ENCODE results near the gene SENP3.
A peak's percentile ranks its signal among the peaks of the same experiment; 100 is the strongest.
"Not testable (repeated sequence)": the region's sequence is repeated elsewhere in the genome, so short reads cannot be mapped to it uniquely, and the experiment has no call there.

The SENP3 gene

DNA sequence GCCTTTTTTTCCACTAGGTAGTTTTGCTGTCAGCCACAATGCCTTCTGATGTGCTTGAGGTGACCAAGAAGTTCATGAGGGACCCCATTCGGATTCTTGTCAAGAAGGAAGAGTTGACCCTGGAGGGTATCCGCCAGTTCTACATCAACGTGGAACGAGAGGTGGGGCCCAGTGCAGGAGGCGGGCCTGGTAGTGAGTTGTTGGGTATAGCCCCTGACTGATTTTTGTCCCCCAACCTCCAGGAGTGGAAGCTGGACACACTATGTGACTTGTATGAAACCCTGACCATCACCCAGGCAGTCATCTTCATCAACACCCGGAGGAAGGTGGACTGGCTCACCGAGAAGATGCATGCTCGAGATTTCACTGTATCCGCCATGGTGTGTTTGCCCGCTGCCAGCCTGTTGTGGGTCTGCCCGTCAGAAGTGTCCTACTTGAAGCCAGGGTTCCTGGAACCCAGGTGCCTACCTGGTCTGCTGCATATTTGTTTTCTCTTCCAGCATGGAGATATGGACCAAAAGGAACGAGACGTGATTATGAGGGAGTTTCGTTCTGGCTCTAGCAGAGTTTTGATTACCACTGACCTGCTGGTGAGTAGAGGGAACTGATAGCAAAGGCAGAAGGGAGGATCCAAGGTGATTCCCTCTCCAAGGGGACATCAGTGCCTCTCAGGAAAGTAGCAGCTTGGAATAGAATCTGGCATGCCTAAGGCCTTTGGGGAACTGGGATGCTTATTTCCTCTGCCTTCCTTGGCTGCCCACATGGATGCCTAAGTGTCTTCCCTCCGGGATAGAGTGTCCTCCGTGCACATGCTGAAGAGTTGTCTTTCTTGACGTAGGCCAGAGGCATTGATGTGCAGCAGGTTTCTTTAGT, 15.8 kb downstream of the SENP3 start:
- no peak for DNase-seq

DNA sequence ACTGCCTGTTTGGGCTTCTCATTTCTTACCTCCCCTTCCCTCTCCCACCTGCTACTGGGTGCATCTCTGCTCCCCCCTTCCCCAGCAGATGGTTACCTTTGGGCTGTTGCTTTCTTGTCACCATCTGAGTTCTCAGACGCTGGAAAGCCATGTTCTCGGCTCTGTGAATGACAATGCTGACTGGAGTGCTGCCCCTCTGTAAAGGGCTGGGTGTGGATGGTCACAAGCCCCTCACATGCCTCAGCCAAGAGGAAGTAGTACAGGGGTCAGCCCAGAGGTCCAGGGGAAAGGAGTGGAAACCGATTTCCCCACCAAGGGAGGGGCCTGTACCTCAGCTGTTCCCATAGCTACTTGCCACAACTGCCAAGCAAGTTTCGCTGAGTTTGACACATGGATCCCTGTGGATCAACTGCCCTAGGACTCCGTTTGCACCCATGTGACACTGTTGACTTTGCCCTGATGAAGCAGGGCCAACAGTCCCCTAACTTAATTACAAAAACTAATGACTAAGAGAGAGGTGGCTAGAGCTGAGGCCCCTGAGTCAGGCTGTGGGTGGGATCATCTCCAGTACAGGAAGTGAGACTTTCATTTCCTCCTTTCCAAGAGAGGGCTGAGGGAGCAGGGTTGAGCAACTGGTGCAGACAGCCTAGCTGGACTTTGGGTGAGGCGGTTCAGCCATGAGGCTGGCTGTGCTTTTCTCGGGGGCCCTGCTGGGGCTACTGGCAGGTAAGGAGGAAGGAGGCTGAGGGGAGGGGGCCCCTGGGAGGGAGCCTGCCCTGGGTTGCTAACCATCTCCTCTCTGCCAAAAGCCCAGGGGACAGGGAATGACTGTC, 17.5 kb downstream of the SENP3 start, which contains the start of gene CD68:
CD68 (plus strand) TSS at position 638 of the 833 bp plus-strand sequence; CDS start at position 678, 40 bp downstream.
- peak; percentile 95 for DNase-seq

DNA sequence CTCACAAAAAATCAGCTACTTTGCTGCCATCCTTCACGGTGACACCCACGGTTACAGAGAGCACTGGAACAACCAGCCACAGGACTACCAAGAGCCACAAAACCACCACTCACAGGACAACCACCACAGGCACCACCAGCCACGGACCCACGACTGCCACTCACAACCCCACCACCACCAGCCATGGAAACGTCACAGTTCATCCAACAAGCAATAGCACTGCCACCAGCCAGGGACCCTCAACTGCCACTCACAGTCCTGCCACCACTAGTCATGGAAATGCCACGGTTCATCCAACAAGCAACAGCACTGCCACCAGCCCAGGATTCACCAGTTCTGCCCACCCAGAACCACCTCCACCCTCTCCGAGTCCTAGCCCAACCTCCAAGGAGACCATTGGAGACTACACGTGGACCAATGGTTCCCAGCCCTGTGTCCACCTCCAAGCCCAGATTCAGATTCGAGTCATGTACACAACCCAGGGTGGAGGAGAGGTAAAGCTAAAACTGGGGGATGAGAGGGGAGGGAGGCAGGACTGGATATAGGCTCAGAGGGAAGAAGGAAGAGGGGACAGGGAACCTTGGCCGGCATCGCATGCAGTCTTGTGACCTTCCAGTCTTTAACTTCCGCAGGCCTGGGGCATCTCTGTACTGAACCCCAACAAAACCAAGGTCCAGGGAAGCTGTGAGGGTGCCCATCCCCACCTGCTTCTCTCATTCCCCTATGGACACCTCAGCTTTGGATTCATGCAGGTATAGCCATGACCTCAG, 18.3 kb downstream of the SENP3 start:
- DNase-seq: no peak

DNA sequence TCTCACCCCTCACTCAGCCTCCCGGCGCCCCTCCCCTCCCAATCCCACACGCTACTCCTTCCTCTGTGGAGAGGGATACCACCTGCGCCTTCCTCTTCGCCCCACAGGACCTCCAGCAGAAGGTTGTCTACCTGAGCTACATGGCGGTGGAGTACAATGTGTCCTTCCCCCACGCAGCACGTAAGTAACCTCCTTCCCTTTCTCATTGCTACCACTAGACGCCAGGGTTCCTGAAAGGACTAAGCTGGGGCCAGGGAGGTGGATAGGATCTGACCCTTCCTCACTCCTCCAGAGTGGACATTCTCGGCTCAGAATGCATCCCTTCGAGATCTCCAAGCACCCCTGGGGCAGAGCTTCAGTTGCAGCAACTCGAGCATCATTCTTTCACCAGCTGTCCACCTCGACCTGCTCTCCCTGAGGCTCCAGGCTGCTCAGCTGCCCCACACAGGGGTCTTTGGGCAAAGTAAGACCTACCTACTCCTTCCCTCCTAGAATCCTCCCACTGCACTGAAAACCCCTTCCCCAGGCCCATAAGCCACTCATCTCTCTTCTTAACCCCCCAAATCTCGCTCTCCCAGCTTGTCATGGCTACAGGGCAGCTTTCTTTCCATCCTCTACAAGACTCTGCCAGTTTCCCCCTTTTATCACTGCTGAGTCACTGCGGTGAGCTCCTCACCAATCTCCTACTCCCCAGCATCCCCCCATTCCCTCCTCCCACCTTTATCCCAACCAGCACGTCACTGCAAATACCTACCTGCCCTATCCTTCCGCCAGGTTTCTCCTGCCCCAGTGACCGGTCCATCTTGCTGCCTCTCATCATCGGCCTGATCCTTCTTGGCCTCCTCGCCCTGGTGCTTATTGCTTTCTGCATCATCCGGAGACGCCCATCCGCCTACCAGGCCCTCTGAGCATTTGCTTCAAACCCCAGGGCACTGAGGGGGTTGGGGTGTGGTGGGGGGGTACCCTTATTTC, 19.2 kb downstream of the SENP3 start:
- no peak for DNase-seq

DNA sequence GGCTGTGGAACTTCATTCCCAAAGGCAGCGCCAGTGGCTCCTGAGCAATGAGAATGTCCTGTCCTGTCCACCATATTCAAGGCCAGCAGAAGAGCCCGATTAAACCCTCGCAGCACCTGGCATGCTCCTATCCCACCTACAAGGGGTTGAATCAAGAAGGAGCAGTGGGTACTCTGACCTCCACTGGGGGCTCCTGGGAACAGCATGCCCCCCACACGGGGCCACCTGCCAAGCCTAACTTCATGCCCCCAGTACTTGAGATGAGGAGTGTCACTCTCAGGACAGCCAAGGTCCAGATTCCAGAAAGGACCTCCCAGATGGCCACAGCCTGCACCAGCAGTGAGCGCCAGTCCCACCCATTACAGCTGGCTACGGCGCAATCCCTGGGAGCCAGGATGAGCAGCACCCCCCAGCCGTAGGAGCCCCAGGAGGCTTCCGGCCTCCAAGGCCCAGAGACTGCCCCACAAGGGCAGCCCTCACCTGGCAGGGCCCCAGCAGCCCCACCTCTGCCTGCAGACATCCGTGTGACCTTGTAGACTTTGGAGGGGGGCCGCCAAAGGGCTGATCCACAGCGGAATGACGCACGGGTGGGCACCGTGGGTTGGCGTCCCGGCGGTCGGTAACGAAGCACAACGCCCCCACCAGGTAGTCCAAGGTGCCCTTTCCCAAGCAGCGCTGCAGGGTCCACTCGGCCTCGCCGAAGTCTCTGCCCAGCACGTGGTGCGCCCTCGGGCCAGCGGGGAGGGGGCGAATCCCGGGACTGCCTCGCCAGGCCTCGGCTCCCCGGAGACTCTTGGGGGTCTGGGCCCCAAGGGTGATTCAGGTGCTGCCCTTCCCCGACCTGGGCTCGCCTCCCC, 20.9 kb downstream of the SENP3 start:
- DNase-seq: no peak

DNA sequence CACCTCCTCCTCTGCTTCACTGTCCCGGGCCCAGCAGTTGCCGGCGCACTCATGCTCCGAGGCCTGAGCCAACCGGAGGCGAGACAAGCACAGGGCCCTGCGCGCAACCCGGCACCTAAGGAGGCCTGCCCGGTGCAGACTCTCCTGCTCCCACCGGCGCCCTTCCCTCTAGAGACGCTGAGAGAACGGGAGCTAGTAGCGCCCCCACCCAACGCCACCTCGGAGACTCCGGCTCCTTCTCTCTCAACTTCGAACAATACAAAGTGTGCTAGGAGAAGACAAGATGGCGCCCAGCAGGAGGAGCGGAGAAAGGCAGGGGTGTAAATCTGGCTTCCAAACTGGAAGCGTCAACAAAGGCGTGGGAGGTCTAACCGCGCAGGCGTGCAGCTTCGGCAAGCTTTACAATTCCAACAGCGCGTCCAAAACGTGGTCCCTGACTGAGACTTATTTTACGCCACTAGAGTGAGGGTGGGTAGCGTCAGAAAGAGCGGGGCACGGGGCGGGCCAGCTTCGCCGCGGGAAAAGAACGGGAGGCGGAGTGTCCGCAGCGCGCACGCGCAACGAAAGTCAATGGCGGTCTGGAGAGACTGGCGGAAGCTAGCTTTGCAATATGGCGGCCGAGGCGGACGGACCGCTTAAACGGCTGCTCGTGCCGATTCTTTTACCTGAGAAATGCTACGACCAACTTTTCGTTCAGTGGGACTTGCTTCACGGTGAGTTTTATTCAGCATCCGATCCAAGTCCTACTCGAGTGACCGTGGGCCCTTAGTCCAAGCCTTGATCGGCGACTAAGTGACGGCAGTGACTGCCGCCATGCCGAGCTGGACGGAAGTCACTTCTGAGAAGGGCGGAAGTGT, 21.8 kb downstream of the SENP3 start, which contains the start of gene MPDU1:
MPDU1 (plus strand) TSS at position 600 of the 857 bp plus-strand sequence; CDS start at position 611, 11 bp downstream.
- peak; percentile 94 for DNase-seq

DNA sequence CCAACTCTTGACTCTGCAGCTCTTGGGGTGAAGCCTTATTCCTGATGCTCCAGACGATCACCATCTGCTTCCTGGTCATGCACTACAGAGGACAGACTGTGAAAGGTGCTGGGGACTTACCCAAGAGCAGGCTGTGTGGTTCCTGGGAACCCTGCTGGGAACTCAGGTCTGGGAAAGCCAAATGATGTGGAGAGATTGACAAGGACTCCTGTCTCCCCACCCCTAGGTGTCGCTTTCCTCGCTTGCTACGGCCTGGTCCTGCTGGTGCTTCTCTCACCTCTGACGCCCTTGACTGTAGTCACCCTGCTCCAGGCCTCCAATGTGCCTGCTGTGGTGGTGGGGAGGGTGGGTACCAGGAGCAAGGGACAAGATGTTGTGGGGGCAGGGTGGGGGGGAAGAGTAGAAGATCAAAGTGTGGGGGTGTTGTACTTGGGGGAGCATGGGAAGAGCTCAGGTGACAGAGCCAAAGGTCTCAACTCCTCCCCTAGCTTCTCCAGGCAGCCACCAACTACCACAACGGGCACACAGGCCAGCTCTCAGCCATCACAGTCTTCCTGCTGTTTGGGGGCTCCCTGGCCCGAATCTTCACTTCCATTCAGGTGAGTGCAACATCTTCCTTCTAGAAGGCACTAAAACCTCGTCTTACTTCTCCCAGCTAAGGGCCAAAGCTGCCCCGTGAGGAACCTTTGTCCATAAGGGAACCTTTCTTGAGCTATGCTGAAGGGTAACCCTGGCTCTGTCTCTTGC, 25.1 kb downstream of the SENP3 start:
- DNase-seq: no peak

DNA sequence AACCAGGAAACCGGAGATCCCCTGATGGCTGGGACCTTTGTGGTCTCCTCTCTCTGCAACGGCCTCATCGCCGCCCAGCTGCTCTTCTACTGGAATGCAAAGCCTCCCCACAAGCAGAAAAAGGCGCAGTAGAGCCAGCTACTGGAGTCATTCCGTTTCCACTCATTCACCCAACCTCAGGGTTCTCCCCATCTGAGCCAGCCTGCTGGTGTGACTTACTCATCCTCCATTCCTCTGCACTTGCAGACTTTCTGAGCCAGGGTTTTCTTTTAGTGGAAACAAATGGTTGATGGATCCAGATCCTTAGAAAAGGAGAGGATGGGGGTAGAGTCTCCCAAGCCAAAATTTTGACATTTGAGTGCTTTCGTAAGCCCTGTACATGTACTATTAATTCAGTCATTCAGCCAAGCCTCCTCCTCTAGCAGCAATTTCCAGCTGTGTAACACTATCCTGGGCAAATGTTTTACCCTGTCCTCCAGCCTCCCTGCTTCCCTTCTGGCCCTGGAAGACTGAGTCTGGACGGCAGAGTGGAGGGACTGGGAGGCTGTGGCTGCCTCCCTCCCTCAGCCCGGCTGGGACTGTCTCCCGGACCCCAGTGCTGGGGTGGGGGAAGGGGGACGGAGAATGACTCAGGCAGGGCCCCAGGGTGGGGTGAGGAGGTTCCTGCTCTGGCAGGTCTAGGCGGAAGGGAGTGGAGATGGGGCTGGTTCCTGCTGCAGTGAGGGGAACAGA, 25.9 kb downstream of the SENP3 start:
- peak; percentile 90 for DNase-seq

DNA sequence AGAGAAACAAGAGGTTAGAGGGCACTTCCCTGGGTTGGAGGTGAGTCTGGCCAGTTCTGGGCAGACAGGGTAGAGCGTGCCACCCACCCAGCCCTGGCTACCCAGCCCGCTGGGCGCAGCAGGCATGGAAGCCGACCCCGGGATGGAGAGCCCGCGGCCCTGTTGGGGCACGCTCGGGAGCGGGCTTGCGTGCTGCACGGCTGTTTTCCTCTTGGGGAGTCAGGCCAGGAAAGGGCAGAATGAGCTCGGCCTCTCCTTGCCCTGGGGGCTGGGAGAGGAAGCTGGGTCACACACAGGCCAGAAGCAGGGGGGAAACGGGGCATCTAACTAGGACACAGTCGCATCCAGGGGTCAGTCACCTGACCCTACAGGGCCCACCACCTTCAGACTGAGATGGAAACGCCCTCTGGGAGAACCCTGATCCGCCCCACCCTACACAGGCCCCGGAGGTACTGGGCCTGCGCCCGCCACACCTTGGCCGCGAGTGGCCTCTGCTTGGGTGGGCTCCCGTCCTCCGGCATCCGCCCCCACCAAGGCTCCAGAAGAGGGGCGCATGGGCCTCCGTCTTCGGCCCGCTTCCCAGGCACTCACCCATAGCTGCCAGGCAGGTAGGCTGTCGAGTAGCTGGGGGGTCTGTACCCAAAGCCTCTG, 27.0 kb downstream of the SENP3 start:
- no peak for DNase-seq

DNA sequence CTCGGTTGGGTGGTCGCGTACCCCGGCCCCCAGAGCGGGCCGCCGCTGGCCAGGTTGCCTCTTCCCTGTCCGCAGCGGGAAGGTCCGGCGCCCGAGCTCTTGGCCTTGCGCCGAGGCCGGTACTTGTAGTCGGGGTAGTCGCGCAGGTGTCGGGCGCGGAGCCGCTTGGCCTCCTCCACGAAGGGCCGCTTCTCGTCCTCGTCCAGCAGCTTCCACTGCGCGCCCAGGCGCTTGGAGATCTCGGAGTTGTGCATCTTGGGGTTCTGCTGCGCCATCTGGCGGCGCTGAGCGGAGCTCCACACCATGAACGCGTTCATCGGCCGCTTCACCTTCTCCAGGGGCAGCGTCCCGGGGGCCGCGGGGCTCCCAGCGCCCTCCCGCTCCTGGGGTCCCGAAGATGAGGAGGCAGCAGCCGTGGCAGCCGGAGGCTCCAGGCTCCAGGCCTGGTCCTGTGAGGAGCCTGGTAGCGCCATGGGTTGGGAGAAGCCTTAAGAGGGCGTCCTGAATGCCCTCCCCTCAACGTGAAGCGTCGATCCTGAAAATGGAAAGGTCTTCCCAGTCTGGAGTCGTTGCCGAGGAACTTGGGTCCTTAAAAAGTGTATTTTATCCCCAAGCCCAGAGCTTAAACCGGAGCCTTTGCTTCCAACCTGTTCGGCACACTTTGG, 27.6 kb downstream of the SENP3 start:
- peak; percentile 71 for DNase-seq

DNA sequence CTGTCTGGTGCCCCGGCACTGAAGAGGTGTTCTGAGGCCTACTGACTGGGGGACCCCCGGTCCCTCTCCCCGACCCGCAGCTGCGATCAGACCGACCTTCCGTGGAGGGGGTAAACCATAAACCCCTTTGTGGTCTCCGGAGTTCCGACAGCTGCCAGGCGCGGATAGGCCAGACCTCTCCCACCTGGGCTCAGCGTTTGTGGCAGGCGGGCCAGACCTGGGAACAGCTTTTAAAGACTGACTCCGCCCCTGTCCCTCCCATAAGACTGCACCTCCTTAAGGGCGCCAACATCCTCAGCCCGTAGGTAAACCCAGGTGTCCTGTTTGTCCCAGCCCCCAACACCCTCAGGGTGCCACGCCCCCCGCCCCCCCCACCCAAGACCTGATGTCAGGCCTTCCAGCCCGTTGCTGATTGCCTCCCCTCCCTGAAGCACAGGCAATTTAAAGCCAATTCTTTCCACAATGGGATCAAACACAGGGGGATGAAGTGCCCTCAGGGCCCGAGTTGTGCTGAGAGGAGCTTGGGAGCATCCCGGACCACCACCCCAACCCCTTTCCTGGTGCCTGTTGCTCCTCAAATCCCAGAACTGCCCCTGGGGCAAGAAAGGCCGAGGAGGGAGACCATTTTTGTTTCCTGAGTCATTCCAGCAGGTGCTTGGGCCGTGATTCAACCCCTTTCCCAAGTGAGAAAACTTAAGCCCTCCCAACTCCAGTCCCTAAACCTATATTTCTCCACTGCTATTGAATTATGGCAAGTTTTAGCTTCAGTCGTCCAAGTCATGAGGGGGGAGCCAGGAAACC, 28.4 kb downstream of the SENP3 start, which contains the start of gene SOX15:
SOX15 (minus strand) TSS at position 204 of the 801 bp plus-strand sequence. CDS start 418 bp downstream, outside the sequence.
- peak; percentile 59 for DNase-seq

DNA sequence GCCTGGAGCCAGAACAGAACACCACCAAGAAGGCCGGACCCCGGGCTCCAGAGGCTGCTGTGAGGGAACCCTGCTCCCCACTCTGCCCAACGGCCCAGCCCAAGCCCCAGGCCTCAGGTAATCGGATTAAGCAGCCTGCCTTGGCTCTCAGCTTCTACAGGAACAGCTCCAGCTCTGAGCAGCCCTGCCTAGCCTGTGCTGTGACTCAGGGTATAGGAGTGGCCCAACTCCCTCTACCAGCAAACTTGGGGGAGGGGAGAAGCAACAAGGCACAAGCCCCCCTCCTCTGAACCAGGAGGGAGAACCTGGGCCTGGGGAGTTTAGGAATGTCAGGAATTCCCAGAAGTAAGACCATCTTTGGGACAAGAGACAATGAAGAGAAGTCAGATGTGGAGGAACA, 29.0 kb downstream of the SENP3 start:
- peak; percentile 48 for DNase-seq

DNA sequence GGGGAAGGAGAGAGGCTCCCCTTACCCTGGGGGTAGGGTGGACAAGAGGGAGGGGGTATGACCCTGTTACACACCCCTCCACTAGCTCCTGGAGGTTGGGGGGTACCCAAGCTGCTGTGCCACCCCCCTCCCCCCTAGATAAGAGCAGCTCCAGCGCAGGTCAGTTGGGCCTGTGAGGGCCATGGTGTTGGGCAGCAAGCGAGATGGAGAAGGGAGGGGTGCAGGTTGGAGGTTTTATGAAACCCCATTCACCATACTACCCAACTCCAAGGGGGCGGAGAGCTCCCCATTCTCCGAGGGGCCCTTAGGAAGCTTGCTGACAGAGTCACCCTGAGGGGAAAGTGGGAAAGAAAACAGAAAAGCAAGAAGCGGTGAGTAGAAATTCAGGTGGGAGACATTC, 29.9 kb downstream of the SENP3 start:
- DNase-seq: no peak

DNA sequence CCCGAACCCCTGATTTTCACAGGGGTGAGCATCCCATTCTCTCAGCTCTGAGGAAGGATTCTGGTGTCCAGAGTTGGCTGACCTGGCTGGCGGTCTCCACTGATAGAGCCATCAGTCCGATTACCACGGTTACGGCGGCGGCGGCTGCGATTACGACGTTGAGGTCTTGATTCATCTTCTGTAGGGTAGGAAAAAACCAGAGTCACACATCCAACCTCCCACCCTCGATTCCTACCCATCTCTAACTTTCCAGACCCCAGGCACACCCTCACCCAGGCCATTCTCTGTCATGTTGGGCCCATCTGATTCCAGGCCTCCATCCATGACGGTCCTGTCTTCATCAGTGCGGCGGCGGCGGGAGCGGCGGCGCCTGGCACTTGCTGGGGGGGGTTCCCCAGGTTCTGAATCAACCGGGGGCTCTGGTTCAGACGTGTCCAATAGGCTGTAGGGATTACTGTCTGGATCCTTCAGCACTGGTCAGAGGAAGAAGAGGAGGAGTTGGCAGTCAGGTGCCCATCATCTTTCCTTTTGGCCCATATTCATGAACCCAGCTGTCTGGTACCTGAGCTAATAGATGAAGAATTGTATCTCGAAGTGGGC, 30.8 kb downstream of the SENP3 start:
- no peak for DNase-seq

DNA sequence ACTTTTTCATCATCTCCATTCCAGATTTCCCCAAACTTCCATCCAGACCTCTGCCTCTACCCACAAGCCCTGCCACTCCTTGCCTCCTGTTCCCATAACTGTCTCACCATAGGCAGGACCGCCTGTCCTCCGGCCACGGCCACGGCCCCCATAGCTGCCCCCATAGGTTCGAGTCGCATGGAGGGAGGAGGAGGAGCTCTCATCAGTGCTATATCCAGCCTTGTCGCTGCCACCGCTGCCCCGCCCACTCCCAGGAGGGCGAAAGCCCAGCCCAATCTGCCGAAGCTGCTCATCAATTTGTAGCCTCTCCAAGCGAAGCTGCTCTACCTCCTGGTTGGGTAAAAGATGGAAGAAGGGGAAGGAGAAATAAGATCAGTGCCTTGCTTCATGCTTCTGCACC, 31.6 kb downstream of the SENP3 start:
- DNase-seq: no peak

DNA sequence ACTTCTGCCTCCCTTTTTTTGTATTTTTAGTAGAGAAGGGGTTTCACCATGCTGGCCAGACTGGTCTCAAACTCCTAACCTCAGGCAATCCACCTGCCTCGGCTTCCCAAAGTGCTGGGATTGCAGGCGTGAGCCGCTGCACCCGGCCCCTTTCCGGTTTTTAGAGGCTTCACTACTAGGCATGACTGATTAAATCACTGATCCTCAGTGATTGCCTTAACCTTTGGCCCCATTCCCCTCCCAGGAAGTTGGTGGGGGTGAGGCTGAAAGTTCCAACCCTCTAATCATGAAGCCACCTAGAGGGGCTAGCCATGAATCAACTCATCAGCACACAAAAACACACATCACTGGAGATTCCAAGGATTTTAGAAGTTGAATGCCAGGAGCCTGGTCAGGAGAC, 35.8 kb downstream of the SENP3 start:
- DNase-seq: not testable (repeated sequence)
